ENCODE results near the gene COMMD3. TPM values are rescaled to one million over a fixed set of nuclear protein-coding genes. Genes with fewer than 3 reads are reported as not detected.
"Not testable (repeated sequence)": the region's sequence is repeated elsewhere in the genome, so short reads cannot be mapped to it uniquely, and the experiment has no call there.

The COMMD3 gene
- total RNA-seq, 1 experiment from 2014 or later: 12.4 TPM

- no peak for DNase-seq (ENCODE audit: low spot score)
Measured at GRCh38 chr10:22338931-22339330, 22.7 kb downstream of the COMMD3 start.

GRCh38 chr10:22339761-22340328, 23.7 kb downstream of the COMMD3 start:
- DNase-seq (ENCODE audit: low spot score): no peak

- DNase-seq (ENCODE audit: low spot score): peak; percentile 79
Measured at GRCh38 chr10:22340329-22341189, 24.4 kb downstream of the COMMD3 start.

- DNase-seq (ENCODE audit: low spot score): peak; percentile 27
Measured at GRCh38 chr10:22341190-22341925, 25.2 kb downstream of the COMMD3 start.

GRCh38 chr10:22341926-22342196, 25.7 kb downstream of the COMMD3 start:
- no peak for DNase-seq (ENCODE audit: low spot score)

DNA sequence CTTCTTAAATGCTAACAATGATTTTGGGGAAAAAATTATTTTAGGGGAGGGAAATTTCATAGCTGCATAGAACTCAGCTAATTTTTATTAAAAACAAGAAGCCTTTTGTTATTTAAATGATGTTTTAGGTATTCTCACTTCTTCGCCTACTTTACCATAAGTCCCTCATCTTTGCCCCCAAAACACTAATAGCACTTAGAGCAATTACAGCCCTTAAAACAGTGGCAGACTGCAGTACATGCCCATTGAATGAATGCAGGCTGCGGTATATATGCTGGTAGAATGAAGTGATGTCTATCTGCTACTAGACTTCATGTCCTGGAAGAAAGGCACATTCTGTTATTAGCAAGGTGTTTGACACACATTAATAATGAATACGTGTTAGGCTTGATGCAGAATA, 26.2 kb downstream of the COMMD3 start:
- DNase-seq (ENCODE audit: low spot score): no peak

DNA sequence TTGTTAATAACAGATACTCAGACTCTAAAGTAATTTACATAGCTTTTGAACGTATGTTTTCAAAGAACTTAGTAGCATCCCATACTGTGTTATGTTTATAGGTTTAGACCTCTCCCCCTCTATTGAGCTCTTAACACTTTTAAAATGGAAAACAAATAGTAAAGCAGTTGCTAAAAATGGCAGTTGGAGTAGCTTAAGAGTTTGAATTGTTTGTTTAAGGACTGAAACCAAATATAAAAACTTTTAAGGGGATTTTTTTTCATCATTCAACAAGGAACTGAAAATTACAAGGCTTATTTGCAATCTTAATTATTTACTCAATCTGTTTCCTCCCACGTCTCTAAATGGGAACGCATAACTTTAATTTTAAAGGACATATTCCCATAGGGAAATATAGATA, 27.5 kb downstream of the COMMD3 start:
- DNase-seq (ENCODE audit: low spot score): no peak

GRCh38 chr10:22344249-22344648, 28.1 kb downstream of the COMMD3 start:
- DNase-seq (ENCODE audit: low spot score): no peak

GRCh38 chr10:22344781-22345300, 28.7 kb downstream of the COMMD3 start:
- no peak for DNase-seq (ENCODE audit: low spot score)

DNA sequence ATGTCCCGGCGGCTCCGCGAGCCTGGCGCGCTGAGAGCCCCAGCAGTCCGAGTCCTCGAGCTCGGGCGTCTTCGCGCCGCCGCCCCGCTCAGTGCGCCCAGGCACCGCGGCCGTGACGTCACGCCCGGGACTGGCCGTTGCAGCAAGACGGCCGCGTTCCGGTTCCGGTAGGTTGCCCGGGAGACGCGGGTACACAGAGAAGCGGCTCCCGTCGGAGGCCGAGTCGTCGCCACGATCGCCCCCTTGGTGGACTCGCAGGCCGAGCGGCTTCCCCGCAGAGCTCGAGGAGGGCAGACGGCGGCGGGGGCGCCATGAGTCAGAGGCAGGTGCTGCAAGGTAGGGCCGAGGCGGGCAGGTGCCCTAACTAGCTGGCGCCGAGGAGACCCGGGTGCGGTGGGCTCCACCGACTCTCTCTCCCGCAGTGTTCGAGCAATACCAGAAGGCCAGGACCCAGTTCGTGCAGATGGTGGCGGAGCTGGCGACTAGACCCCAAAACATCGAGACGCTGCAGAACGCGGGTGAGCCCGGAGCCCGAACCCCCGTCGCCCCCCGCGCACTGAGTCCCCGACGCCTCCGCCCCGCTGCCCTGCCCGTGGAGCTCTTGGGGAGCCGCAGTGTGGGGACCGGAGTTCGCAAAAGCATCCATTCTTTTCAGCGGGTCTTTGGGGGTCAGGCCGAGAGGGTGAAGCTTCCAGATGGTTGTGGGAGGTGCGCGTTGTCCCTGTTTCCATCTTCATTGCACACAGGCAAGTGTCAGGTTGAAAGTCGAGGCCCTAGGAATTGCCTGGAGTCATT, 29.3 kb downstream of the COMMD3 start, which contains the start of gene SPAG6:
Gene SPAG6, plus strand, starts transcription at position 196 of the 795 bp plus-strand sequence. Its CDS starts 116 bp downstream, at position 312.
- no peak for DNase-seq (ENCODE audit: low spot score)

GRCh38 chr10:22346096-22346661, 30.0 kb downstream of the COMMD3 start:
- no peak for DNase-seq (ENCODE audit: low spot score)

DNA sequence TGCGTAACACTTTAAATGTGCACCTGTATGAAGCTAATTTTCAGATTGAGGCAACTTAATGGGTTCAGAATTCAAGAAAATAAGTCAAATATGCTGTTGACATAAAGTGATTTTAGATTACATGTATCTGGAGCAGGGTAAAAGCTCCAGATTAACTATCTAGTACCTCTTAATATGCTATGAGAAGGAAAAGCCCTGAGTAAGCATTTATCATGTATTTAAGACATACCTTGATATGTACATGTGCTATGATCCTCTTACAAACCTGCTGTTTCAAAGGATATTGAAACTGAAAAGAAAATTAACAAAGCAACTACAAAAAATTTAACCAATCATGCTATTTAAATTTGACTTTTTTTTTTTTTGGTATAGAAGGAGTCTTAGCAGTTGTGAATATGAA, 33.6 kb downstream of the COMMD3 start:
- DNase-seq (ENCODE audit: low spot score): no peak

GRCh38 chr10:22351131-22351703, 35.0 kb downstream of the COMMD3 start:
- no peak for DNase-seq (ENCODE audit: low spot score)

- no peak for DNase-seq (ENCODE audit: low spot score)
Measured at GRCh38 chr10:22356324-22356873, 40.2 kb downstream of the COMMD3 start.

DNA sequence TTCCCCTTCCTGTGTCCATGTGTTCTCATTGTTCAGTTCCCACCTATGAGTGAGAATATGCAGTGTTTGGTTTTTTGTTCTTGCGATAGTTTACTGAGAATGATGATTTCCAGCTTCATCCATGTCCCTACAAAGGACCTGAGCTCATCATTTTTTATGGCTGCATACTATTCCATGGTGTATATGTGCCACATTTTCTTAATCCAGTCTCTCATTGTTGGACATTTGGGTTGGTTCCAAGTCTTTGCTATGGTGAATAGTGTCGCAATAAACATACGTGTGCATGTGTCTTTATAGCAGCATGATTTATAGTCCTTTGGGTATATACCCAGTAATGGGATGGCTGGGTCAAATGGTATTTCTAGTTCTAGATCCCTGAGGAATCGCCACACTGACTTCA, 41.6 kb downstream of the COMMD3 start:
- not testable (repeated sequence) for DNase-seq (ENCODE audit: low spot score)

DNA sequence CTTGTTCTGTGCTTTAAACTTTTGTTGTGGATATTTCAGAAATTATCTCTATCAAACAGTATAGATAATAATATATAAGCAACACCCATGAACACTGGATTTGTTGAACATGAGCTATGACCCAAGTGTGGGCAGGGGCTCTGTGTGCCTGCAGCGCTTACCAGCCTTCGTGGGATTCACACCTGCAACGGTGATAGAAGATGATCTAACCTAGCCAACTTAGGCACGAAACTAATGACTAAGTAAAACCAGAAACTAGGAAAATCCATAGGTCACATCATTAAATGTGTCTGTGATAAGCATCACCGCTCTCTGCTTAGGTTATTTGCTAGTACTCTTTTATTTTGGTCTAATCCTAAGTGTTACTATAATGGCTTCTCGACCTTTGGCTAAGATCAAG, 47.1 kb downstream of the COMMD3 start:
- no peak for DNase-seq (ENCODE audit: low spot score)

- no peak for DNase-seq (ENCODE audit: low spot score)
Measured at GRCh38 chr10:22364407-22365140, 48.4 kb downstream of the COMMD3 start.

- no peak for DNase-seq (ENCODE audit: low spot score)
Measured at GRCh38 chr10:22365233-22365632, 49.0 kb downstream of the COMMD3 start.

DNA sequence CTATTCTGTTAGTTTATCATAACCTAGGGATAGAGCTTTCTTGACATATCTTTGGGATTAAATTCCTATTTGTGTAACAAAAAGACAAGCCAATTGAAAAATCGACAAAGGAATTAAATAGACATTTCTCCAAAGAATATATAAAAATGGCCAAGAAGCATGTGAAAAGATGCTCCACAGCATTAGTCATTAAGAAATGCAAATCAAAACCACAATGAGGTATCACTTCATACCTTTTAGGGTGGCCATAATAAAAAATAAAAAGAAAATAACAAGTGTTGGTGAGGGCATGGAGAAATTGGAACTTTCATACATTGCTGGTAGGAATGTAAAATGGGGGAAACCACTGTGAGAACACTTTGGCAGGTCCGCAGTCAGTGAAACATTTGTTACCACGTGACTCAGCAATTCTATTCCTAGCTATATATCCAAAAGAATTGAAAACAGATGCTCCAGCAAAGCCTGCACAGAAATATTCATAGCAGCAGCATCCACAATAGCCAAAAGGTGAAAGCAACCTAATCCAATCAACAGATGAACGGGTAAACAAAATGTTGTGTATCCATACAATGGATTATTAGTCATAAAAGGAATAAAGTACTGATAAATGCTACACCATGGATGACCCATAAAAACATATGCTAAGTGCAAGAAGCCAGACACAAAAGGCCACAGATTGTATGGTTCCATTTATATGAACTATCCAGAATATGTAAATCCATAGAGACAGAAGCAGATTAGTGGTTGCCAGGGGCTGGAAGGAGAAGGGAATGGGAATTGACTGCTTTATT, 49.7 kb downstream of the COMMD3 start:
- no peak for DNase-seq (ENCODE audit: low spot score)
